ENCODE data around the gene ST6GALNAC5.

The ST6GALNAC5 gene

GRCh38 chr1:77010937-77011336 lies 143.7 kb downstream of the ST6GALNAC5 start:
- Histone ChIP-seq H3K9me3 (ENCODE audit: control insufficient read depth, insufficient read depth, low read length) (no peaks in the 10 kb centered on the region), H3K4me3 (ENCODE audit: low read length) (no peak overlapping the region), H3K4me1 (ENCODE audit: control insufficient read depth, insufficient read depth, low read length) (no peaks in the 10 kb centered on the region), H3K36me3 (ENCODE audit: control insufficient read depth, insufficient read depth, low read length) (no peaks in the 10 kb centered on the region), H3K27ac (ENCODE audit: low read length) (no peak overlapping the region), H3K27me3 (ENCODE audit: control insufficient read depth, insufficient read depth, low read length) (no peaks in the 10 kb centered on the region)
- DNase-seq (ENCODE audit: low read depth, low spot score), result no peak
- no CpG with 5 or more reads among the region's 8 CpGs for WGBS (ENCODE audit: insufficient coverage, insufficient read length)

GRCh38 chr1:77012066-77012465 lies 144.8 kb downstream of the ST6GALNAC5 start:
- no peaks in the 10 kb centered on the region for H3K4me1 ChIP-seq (ENCODE audit: control insufficient read depth, insufficient read depth, low read length)
- DNase-seq (ENCODE audit: low read depth, low spot score), result no peak
- WGBS (ENCODE audit: insufficient coverage, insufficient read length), result no CpG with 5 or more reads among the region's 1 CpG

DNA sequence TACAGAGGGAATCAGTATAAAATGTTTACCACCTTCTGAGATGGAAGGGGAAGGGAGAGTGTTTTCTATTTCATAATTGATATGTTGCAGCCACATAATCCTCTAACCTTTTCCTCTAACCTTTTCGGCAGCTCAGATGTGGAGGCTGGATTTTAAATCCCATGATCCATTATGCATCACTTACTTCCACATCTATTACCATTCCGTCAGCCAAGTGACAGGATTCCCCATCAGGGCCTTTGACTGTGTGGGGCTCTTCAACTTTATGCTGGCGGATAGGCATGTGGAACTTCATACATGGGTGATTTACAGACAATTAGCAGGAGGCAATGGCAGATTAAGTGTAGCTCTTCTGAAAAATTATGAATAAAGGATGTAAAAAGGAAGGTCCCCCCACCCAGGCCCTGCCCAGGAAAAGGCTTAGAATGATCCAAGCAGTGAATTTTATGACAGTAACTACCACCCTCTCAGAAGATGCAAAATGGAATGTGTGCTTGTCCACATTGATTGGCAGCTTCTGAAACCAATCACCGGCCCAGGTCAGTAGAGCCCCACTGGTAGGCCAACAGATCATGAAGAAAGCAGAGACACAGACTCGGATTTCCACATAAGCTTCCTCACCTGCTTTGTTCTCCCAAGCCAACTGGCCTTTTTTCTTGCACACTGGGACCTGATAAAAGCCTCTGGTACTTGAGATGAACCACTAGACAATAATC lies 147.0 kb downstream of the ST6GALNAC5 start:
- Histone ChIP-seq H3K36me3 (ENCODE audit: control insufficient read depth, insufficient read depth, low read length) (no peaks in the 10 kb centered on the region), H3K4me1 (ENCODE audit: control insufficient read depth, insufficient read depth, low read length) (no peaks in the 10 kb centered on the region), H3K27ac (ENCODE audit: low read length) (no peak overlapping the region), H3K4me3 (ENCODE audit: low read length) (no peak overlapping the region), H3K9me3 (ENCODE audit: control insufficient read depth, insufficient read depth, low read length) (no peaks in the 10 kb centered on the region), H3K27me3 (ENCODE audit: control insufficient read depth, insufficient read depth, low read length) (no peaks in the 10 kb centered on the region)
- WGBS (ENCODE audit: insufficient coverage, insufficient read length), result no CpG with 5 or more reads among the region's 5 CpGs
- no peak for DNase-seq (ENCODE audit: low read depth, low spot score)

More at GRCh38 chr1:77012066-77012465, 144.8 kb downstream of the ST6GALNAC5 start:
- Histone ChIP-seq H3K4me3 (ENCODE audit: low read length) (no peak overlapping the region), H3K27me3 (ENCODE audit: control insufficient read depth, insufficient read depth, low read length) (no peaks in the 10 kb centered on the region), H3K27ac (ENCODE audit: low read length) (no peak overlapping the region), H3K9me3 (ENCODE audit: control insufficient read depth, insufficient read depth, low read length) (no peaks in the 10 kb centered on the region), H3K36me3 (ENCODE audit: control insufficient read depth, insufficient read depth, low read length) (no peaks in the 10 kb centered on the region)

GRCh38 chr1:77015748-77016341 lies 148.6 kb downstream of the ST6GALNAC5 start:
- Histone ChIP-seq H3K4me3 (ENCODE audit: low read length) (no peak overlapping the region), H3K36me3 (ENCODE audit: control insufficient read depth, insufficient read depth, low read length) (no peaks in the 10 kb centered on the region), H3K27me3 (ENCODE audit: control insufficient read depth, insufficient read depth, low read length) (no peaks in the 10 kb centered on the region), H3K27ac (ENCODE audit: low read length) (no peak overlapping the region), H3K4me1 (ENCODE audit: control insufficient read depth, insufficient read depth, low read length) (no peaks in the 10 kb centered on the region), H3K9me3 (ENCODE audit: control insufficient read depth, insufficient read depth, low read length) (no peaks in the 10 kb centered on the region)
- no peak for DNase-seq (ENCODE audit: low read depth, low spot score)
- WGBS (ENCODE audit: insufficient coverage, insufficient read length), result no CpG with 5 or more reads among the region's 2 CpGs

DNA sequence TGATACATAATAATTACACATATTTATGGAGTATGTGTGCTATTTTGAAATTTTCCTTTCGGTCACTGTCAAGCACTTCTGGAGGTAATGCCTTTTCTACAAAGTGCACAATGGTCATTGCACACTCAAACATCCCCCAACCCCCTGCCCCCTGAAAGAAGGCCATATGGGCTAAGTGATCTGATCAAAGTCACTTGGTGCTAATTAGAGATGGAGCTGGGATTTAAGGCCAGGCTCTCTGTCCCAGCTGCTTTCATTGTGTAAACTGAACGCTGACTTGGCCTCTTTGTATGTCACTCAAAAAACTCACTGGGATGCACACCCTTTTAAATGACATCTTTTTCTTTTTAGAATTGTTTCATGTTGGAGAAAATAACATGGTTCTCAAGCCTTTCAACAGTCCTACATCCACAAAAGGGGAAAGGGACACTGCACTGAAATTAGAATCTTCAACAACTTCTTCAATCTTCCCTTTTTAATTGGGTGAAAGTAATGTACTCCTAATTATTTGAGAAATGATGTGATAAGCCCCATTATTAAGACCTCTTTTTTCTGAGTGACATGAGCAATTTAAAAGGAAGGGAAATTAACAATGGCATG lies 149.2 kb downstream of the ST6GALNAC5 start:
- no peak for DNase-seq (ENCODE audit: low read depth, low spot score)
- H3K9me3 ChIP-seq (ENCODE audit: control insufficient read depth, insufficient read depth, low read length), result no peaks in the 10 kb centered on the region
- no peaks in the 10 kb centered on the region for H3K36me3 ChIP-seq (ENCODE audit: control insufficient read depth, insufficient read depth, low read length)
- no peaks in the 10 kb centered on the region for H3K27me3 ChIP-seq (ENCODE audit: control insufficient read depth, insufficient read depth, low read length)
- H3K27ac ChIP-seq (ENCODE audit: low read length), result no peak overlapping the region
- no CpG with 5 or more reads among the region's 2 CpGs for WGBS (ENCODE audit: insufficient coverage, insufficient read length)
- no peak overlapping the region for H3K4me3 ChIP-seq (ENCODE audit: low read length)
- no peaks in the 10 kb centered on the region for H3K4me1 ChIP-seq (ENCODE audit: control insufficient read depth, insufficient read depth, low read length)

GRCh38 chr1:77018311-77018710 lies 151.0 kb downstream of the ST6GALNAC5 start:
- DNase-seq (ENCODE audit: low read depth, low spot score), result no peak
- WGBS (ENCODE audit: insufficient coverage, insufficient read length), result no CpG with 5 or more reads among the region's 3 CpGs
- no peaks in the 10 kb centered on the region for H3K4me1 ChIP-seq (ENCODE audit: control insufficient read depth, insufficient read depth, low read length)
- no peaks in the 10 kb centered on the region for H3K27me3 ChIP-seq (ENCODE audit: control insufficient read depth, insufficient read depth, low read length)
- H3K27ac ChIP-seq (ENCODE audit: low read length), result no peak overlapping the region
- no peak overlapping the region for H3K4me3 ChIP-seq (ENCODE audit: low read length)
- H3K36me3 ChIP-seq (ENCODE audit: control insufficient read depth, insufficient read depth, low read length), result no peaks in the 10 kb centered on the region
- H3K9me3 ChIP-seq (ENCODE audit: control insufficient read depth, insufficient read depth, low read length), result no peaks in the 10 kb centered on the region

- H3K4me3 ChIP-seq (ENCODE audit: low read length), result no peak overlapping the region
- no peaks in the 10 kb centered on the region for H3K27me3 ChIP-seq (ENCODE audit: control insufficient read depth, insufficient read depth, low read length)
- no peaks in the 10 kb centered on the region for H3K36me3 ChIP-seq (ENCODE audit: control insufficient read depth, insufficient read depth, low read length)
- H3K9me3 ChIP-seq (ENCODE audit: control insufficient read depth, insufficient read depth, low read length), result no peaks in the 10 kb centered on the region
- H3K4me1 ChIP-seq (ENCODE audit: control insufficient read depth, insufficient read depth, low read length), result no peaks in the 10 kb centered on the region
- no peak overlapping the region for H3K27ac ChIP-seq (ENCODE audit: low read length)
- no CpG with 5 or more reads among the region's 1 CpG for WGBS (ENCODE audit: insufficient coverage, insufficient read length)
- DNase-seq (ENCODE audit: low read depth, low spot score), result no peak
Observed at GRCh38 chr1:77018761-77019160, 151.5 kb downstream of the ST6GALNAC5 start.

DNA sequence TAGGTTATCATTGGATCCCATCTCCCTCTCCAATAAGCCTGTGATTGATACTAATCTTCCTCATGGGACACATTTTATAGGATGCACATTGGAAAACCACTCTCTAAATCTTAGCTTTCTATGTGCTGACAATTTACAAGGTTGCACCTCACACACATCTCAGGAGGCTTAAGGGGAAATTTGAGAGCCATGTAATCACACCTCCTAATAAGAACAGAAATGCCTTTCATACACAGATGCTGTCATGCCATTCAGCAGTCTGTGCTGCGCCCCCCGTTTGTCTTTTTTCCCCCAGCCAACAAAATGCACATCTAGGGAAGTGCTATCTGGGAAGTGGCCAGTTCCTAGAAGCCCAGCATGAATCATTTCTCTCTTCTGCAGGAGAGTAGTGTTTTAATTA lies 154.5 kb downstream of the ST6GALNAC5 start:
- Histone ChIP-seq H3K9me3 (ENCODE audit: control insufficient read depth, insufficient read depth, low read length) (no peaks in the 10 kb centered on the region), H3K4me1 (ENCODE audit: control insufficient read depth, insufficient read depth, low read length) (peaks cover 3% of the 10 kb centered on the region; the same call in 1 of the 2 replicates), H3K27me3 (ENCODE audit: control insufficient read depth, insufficient read depth, low read length) (no peaks in the 10 kb centered on the region), H3K36me3 (ENCODE audit: control insufficient read depth, insufficient read depth, low read length) (no peaks in the 10 kb centered on the region), H3K27ac (ENCODE audit: low read length) (no peak overlapping the region), H3K4me3 (ENCODE audit: low read length) (no peak overlapping the region)
- WGBS (ENCODE audit: insufficient coverage, insufficient read length), result no CpG with 5 or more reads among the region's 2 CpGs
- DNase-seq (ENCODE audit: low read depth, low spot score), result no peak

DNA sequence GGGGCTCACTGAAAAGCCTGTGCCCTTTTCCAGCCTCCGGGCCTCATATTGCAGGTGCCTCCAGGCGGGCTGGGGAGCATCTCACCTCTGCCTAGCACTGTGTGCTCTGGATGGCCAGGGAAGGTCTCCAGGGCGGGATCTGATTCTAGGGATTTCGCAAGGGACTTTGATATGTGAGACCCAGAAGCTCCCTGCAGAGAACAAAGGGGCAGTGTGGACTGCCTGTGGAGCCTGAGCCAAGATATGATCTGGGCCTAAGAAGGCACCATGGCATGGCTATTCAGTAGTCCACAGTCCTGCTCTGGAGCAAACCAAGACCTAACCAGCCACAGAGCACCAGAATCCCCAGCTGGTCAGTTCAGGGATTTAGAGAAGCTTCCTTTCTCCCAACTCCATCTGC lies 157.2 kb downstream of the ST6GALNAC5 start:
- DNase-seq (ENCODE audit: low read depth, low spot score), result no peak
- peaks cover 3% of the 10 kb centered on the region; the same call in 1 of the 2 replicates for H3K4me1 ChIP-seq (ENCODE audit: control insufficient read depth, insufficient read depth, low read length)
- H3K27ac ChIP-seq (ENCODE audit: low read length), result no peak overlapping the region
- no peaks in the 10 kb centered on the region for H3K36me3 ChIP-seq (ENCODE audit: control insufficient read depth, insufficient read depth, low read length)
- no peaks in the 10 kb centered on the region for H3K27me3 ChIP-seq (ENCODE audit: control insufficient read depth, insufficient read depth, low read length)
- no peak overlapping the region for H3K4me3 ChIP-seq (ENCODE audit: low read length)
- no CpG with 5 or more reads among the region's 4 CpGs for WGBS (ENCODE audit: insufficient coverage, insufficient read length)
- no peaks in the 10 kb centered on the region for H3K9me3 ChIP-seq (ENCODE audit: control insufficient read depth, insufficient read depth, low read length)

DNA sequence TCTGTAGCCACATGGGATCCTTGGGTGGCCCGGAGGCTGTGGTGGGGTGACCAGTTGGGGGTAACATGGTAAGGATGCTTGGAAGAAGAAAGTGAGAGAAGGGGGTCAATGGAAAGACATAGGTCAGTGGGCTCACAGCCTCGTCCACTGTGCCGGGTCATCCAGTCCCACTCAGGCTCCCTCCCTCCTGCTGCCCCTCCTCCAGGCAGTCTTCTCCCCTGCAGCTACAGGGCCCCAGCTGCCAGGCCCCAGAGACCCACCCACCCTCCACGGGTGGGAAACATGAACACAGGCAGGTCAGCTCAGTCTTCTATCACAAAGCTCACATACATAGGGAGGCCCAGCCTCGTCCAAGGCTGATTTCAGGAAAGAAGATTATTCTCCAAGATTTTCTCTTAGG lies 158.3 kb downstream of the ST6GALNAC5 start:
- DNase-seq (ENCODE audit: low read depth, low spot score), result no peak
- no peaks in the 10 kb centered on the region for H3K36me3 ChIP-seq (ENCODE audit: control insufficient read depth, insufficient read depth, low read length)
- no CpG with 5 or more reads among the region's 5 CpGs for WGBS (ENCODE audit: insufficient coverage, insufficient read length)
- H3K4me1 ChIP-seq (ENCODE audit: control insufficient read depth, insufficient read depth, low read length), result peaks cover 3% of the 10 kb centered on the region; the same call in 1 of the 2 replicates
- no peaks in the 10 kb centered on the region for H3K9me3 ChIP-seq (ENCODE audit: control insufficient read depth, insufficient read depth, low read length)
- no peak overlapping the region for H3K27ac ChIP-seq (ENCODE audit: low read length)
- H3K27me3 ChIP-seq (ENCODE audit: control insufficient read depth, insufficient read depth, low read length), result no peaks in the 10 kb centered on the region
- H3K4me3 ChIP-seq (ENCODE audit: low read length), result no peak overlapping the region
